ENCODE results near the gene HOXC11.
A peak's percentile ranks its signal among the peaks of the same experiment; 100 is the strongest.

The HOXC11 gene

GRCh38 chr12:53952335-53952694 lies 20.6 kb upstream of the HOXC11 start:
- Histone ChIP-seq H3K4me3 (replicated peaks; ENCODE audit: insufficient read depth, low read length) (no peak overlapping the region), H3K27ac (replicated peaks) (no peak overlapping the region), H3K27me3 (ENCODE audit: insufficient read depth, poor library complexity, severe bottlenecking) (peaks cover 94% of the 10 kb centered on the region)
- no peak for TF ChIP-seq SPI1 (IDR thresholded peaks at IDR 0.05; ENCODE audit: borderline replicate concordance, low read depth)
- TF ChIP-seq POLR2AphosphoS5 (IDR thresholded peaks at IDR 0.05; ENCODE audit: low read depth) = no peak
- TF ChIP-seq GABPA (IDR thresholded peaks at IDR 0.05; ENCODE audit: low read depth) = no peak
- no peak for TF ChIP-seq REST (IDR thresholded peaks at IDR 0.05; ENCODE audit: insufficient replicate concordance, low read depth)
- TF ChIP-seq CTCF (IDR thresholded peaks at IDR 0.05; ENCODE audit: insufficient read depth, low read length) = no peak
- no peak for DNase-seq (ENCODE audit: low read depth in 1 of 2, low spot score in 1 of 2)

- Histone ChIP-seq H3K27ac (replicated peaks) (no peak overlapping the region), H3K4me3 (replicated peaks; ENCODE audit: insufficient read depth, low read length) (no peak overlapping the region), H3K27me3 (ENCODE audit: insufficient read depth, poor library complexity, severe bottlenecking) (peaks cover 93% of the 10 kb centered on the region)
- peak in 1 of 2 experiments; percentile 13 for DNase-seq (ENCODE audit: low read depth in 1 of 2, low spot score in 1 of 2)
- no peak for TF ChIP-seq REST (IDR thresholded peaks at IDR 0.05; ENCODE audit: insufficient replicate concordance, low read depth)
- TF ChIP-seq CTCF (IDR thresholded peaks at IDR 0.05; ENCODE audit: insufficient read depth, low read length) = no peak
These were observed 19.8 kb upstream of the HOXC11 start for GRCh38 chr12:53952871-53953734.

- no peak overlapping the region for H3K27ac ChIP-seq (replicated peaks)
- no peak overlapping the region for H3K4me3 ChIP-seq (replicated peaks; ENCODE audit: insufficient read depth, low read length)
- TF ChIP-seq GABPA (IDR thresholded peaks at IDR 0.05; ENCODE audit: low read depth) (no peak), POLR2AphosphoS5 (IDR thresholded peaks at IDR 0.05; ENCODE audit: low read depth) (no peak), CTCF (IDR thresholded peaks at IDR 0.05; ENCODE audit: insufficient read depth, low read length) (no peak), REST (IDR thresholded peaks at IDR 0.05; ENCODE audit: insufficient replicate concordance, low read depth) (no peak)
- H3K27me3 ChIP-seq (ENCODE audit: insufficient read depth, poor library complexity, severe bottlenecking) = peaks cover 95% of the 10 kb centered on the region
- DNase-seq (ENCODE audit: low read depth in 1 of 2, low spot score in 1 of 2) = no peak
These were observed 18.9 kb upstream of the HOXC11 start for GRCh38 chr12:53953831-53954693.
